WTC11 (cell line): ENCODE measurements around the gene EXD3. TPM values are rescaled to one million over a fixed set of nuclear protein-coding genes. Genes with fewer than 3 reads are reported as not detected.

Source experiments
- ATAC-seq: fragments of 200-7000 bp; cut with Tn5 transposase; 2 replicates; pipeline ENCODE4 v1.10.0; 2021; ENCODE audit warnings: mild to moderate bottlenecking, moderate library complexity
- CTCF ChIA-PET: fragments of 300-600 bp; sonication (Branson Sonifier 250); formaldehyde crosslinking; loops from one replicate; lab custom pipeline; 2021; ENCODE audit warnings: antibody characterized with exemption; lab: Charles Lee
- POLR2A ChIA-PET: fragments of 350-600 bp; sonication (Branson Sonifier 250); formaldehyde crosslinking; loops from one replicate; lab custom pipeline; 2021; ENCODE audit warnings: antibody characterized with exemption; lab: Charles Lee
- DNase-seq: peaks from one replicate; pipeline ENCODE4 v3.0.0; 2021; ENCODE audit warnings: low spot score
- H3K27ac Mint-ChIP-seq: 2 replicates; pipeline ENCODE4 v1.8.0; 2021; ENCODE audit warnings: mixed read lengths
- H3K27me3 Mint-ChIP-seq: 2 replicates; pipeline ENCODE4 v1.8.0; 2021; ENCODE audit warnings: low read depth, mild to moderate bottlenecking, moderate library complexity, mixed read lengths
- H3K36me3 Mint-ChIP-seq: 2 replicates; pipeline ENCODE4 v1.8.0; 2021; ENCODE audit warnings: mixed read lengths
- H3K4me1 Mint-ChIP-seq: 2 replicates; pipeline ENCODE4 v1.8.0; 2022; ENCODE audit warnings: mixed read lengths
- H3K4me3 Mint-ChIP-seq: 2 replicates; pipeline ENCODE4 v1.8.0; 2021; ENCODE audit warnings: mild to moderate bottlenecking, moderate library complexity, mixed read lengths
- H3K9me3 Mint-ChIP-seq: 2 replicates; pipeline ENCODE4 v1.8.0; 2021; ENCODE audit warnings: mixed read lengths
- AFF4 ChIP-seq: sonication (generic); formaldehyde crosslinking; IDR thresholded peaks from 2 replicates; pipeline ENCODE4 v1.8.1; 2023; ENCODE audit warnings: mild to moderate bottlenecking, missing genetic modification reagents, borderline replicate concordance
- ATF1 ChIP-seq: sonication (generic); formaldehyde crosslinking; IDR thresholded peaks from 2 replicates; pipeline ENCODE4 v1.8.1; 2023; ENCODE audit warnings: mild to moderate bottlenecking, moderate library complexity, missing genetic modification reagents
- CDX4 ChIP-seq: fragments of 250-450 bp; sonication (Bioruptor Pico); IDR thresholded peaks from 2 replicates; pipeline ENCODE4 v1.9.0; 2021; ENCODE audit warnings: moderate library complexity, mild to moderate bottlenecking, inconsistent platforms, borderline replicate concordance
- IRF1 ChIP-seq: sonication (generic); formaldehyde crosslinking; IDR thresholded peaks from 2 replicates; pipeline ENCODE4 v1.8.0; 2023; ENCODE audit warnings: missing genetic modification reagents
- NFE2L1 ChIP-seq: sonication (generic); formaldehyde crosslinking; IDR thresholded peaks from 2 replicates; pipeline ENCODE4 v1.8.1; 2023; ENCODE audit warnings: missing genetic modification reagents
- PREB ChIP-seq: sonication (generic); formaldehyde crosslinking; IDR thresholded peaks from 2 replicates; pipeline ENCODE4 v1.8.1; 2022; ENCODE audit warnings: mild to moderate bottlenecking, missing genetic modification reagents, moderate library complexity, borderline replicate concordance
- RELA ChIP-seq: sonication (generic); formaldehyde crosslinking; IDR thresholded peaks from 2 replicates; pipeline ENCODE4 v1.8.1; 2022; ENCODE audit warnings: missing genetic modification reagents, mild to moderate bottlenecking, borderline replicate concordance
- SOX15 ChIP-seq: fragments of 250-450 bp; sonication (Bioruptor Pico); IDR thresholded peaks from 2 replicates; pipeline ENCODE4 v1.9.0; 2021; ENCODE audit warnings: mild to moderate bottlenecking
- SP1 ChIP-seq: sonication (generic); formaldehyde crosslinking; conservative IDR thresholded peaks from 2 replicates; pipeline ENCODE4 v1.8.1; 2022; ENCODE audit warnings: missing genetic modification reagents
- STAT6 ChIP-seq: sonication (generic); formaldehyde crosslinking; conservative IDR thresholded peaks from 2 replicates; pipeline ENCODE4 v1.8.1; 2023; ENCODE audit warnings: mild to moderate bottlenecking, low read depth, missing genetic modification reagents, moderate library complexity
- USF1 ChIP-seq: sonication (generic); formaldehyde crosslinking; IDR thresholded peaks from 2 replicates; pipeline ENCODE4 v1.8.0; 2022; ENCODE audit warnings: mild to moderate bottlenecking, missing genetic modification reagents
- ZNF671 ChIP-seq: fragments of 250-450 bp; sonication (Bioruptor Pico); IDR thresholded peaks from 2 replicates; pipeline ENCODE4 v1.8.0; 2021; ENCODE audit warnings: mild to moderate bottlenecking
- ZSCAN18 ChIP-seq: fragments of 250-450 bp; sonication (Bioruptor Pico); IDR thresholded peaks from 2 replicates; pipeline ENCODE4 v2.1.2; 2022; ENCODE audit warnings: mild to moderate bottlenecking, moderate library complexity
- total RNA-seq: library from RNA; stranded (reverse); gene quantifications from 3 replicates; pipeline ENCODE4 v1.2.3, GENCODE V29; 2021

The EXD3 gene
- total RNA-seq, 1 experiment from 2014 or later: 21.2 TPM

- TF ChIP-seq AFF4: no peak
- no peak for TF ChIP-seq PREB
- no peak for TF ChIP-seq SP1 (CRISPR knock-in tag)
- TF ChIP-seq ATF1 (CRISPR knock-in tag): no peak
- TF ChIP-seq IRF1 (CRISPR knock-in tag): no peak
- TF ChIP-seq ZNF671 (CRISPR knock-in tag): no peak
- TF ChIP-seq NFE2L1 (CRISPR knock-in tag): no peak
- no peak for TF ChIP-seq SOX15 (CRISPR knock-in tag)
- TF ChIP-seq STAT6 (CRISPR knock-in tag): no peak
- TF ChIP-seq RELA: no peak
- TF ChIP-seq USF1 (CRISPR knock-in tag): no peak
- no peak for TF ChIP-seq CDX4 (CRISPR knock-in tag)
Observed at GRCh38 chr9:137359850-137360249, 63.1 kb downstream of the EXD3 start (continued).

GRCh38 chr9:137358126-137358525, 64.8 kb downstream of the EXD3 start:
- TF ChIP-seq PREB (no peak), ZSCAN18 (CRISPR knock-in tag) (no peak)
- Mint-ChIP-seq H3K27me3 (peaks cover 19% of the 10 kb centered on the region), H3K36me3 (peaks cover 24% of the 10 kb centered on the region), H3K4me3 (no peak overlapping the region), H3K27ac (no peak overlapping the region), H3K4me1 (no peaks in the 10 kb centered on the region), H3K9me3 (peaks cover 29% of the 10 kb centered on the region)
- no peak for ATAC-seq
- ChIA-PET CTCF (no interaction called here), POLR2A (no interaction called here)
- DNase-seq: no peak
